ENCODE measurements around the gene CLCNKB.
A peak's percentile ranks its signal among the peaks of the same experiment; 100 is the strongest.

The CLCNKB gene

DNA sequence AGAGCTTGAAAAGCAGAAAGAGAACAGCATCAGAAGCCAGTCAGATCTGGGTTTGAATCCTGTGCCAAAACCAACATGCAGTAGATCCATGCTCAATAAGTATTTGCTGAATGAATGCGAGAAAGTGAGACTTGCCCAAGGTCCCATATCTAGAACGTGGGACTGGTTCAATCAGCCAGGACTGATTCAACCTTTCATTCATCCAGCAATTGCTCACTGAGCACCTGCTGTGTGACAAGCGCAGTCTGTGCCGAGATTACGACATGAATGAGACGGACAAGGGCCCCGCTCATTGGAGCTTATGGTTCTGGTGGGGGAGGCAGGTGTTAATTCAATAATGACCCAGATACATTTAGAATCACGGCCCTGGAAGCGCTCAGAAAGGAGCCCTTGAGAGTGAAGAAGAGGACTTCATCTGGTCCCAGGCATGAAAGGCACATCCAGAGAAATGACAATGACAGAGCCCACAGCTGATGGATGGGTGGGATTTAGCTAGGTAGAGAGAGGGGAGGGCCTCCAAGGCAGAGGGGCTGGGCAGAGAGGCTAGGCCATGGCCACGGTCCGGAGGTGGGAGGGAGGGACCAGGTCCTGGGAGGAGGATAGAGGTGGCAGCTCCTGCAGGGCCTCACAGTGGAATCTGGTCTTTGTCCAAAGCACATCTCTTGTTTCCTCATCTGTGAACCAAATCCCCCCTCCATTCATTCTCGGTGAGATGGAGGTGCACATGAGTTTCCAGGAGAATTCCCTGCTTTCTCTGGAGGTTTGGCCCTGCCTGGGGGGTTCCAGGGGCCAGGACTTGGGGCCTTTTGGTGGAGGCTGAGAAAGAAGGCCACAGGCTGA, 34.0 kb downstream of the CLCNKB start:
- no peak for DNase-seq

DNA sequence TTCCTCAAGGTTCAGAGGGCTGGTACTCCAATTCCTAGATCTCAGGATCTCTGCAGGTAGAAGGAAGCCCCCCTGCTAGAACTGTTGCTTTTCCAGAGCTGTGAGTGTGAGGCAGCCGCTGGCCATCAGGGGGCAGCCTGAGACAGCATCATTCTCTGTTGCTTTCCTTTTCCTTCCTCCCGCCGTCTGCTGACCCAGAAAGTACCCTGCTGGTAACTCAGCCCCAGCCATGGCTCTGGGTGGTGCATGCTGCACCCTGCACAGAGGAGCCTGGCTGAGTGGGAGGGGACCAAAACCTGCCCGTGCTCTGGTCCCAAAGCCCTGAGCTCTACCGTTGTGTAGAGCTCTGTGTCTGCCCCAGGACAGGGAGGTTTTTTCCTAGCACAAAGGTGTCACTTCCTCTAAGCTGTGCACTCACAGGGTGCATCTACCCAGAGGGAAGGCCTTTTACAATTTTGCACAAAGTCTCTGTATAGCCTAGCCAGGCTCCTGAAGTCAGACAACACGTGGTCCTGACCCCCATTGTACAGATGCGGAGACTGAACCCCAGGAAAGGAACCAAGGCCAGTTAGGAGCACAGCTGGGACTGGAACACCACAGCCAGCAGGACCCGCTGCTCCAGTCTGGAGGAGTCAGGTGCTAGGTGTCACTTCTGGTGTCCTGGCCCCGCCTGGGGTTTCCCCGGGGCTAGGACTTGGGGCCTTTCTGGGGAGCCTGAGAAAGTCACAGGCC, 35.5 kb downstream of the CLCNKB start:
- DNase-seq: peak; percentile 64

GRCh38 chr1:16080422-16081150, 37.0 kb downstream of the CLCNKB start:
- no peak for DNase-seq

DNA sequence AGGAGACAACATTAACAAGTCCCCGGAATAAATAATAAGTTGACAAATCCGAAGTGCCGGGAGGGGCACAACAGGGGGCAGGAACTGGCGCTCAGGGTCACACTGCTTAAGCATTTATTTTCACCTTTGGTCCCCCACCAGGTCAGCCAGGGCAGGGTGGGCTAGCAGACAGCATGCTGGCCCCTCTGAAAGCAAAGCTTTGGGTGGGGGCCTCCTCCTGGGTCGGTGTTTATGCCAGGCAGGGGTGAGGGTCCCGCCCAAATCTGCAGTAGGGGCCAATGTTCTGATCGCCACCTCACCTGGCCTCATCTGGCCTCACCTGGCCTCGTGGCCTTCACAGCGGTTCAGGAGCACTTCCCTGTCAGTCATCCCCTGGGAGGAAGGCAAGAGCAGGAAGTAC, 38.1 kb downstream of the CLCNKB start:
- no peak for DNase-seq

GRCh38 chr1:16082283-16083038, 38.9 kb downstream of the CLCNKB start:
- DNase-seq: peak; percentile 43

- no peak for DNase-seq
These were observed 39.9 kb downstream of the CLCNKB start for GRCh38 chr1:16083486-16083885.

- no peak for DNase-seq
These were observed 41.9 kb downstream of the CLCNKB start for GRCh38 chr1:16085522-16085921.

DNA sequence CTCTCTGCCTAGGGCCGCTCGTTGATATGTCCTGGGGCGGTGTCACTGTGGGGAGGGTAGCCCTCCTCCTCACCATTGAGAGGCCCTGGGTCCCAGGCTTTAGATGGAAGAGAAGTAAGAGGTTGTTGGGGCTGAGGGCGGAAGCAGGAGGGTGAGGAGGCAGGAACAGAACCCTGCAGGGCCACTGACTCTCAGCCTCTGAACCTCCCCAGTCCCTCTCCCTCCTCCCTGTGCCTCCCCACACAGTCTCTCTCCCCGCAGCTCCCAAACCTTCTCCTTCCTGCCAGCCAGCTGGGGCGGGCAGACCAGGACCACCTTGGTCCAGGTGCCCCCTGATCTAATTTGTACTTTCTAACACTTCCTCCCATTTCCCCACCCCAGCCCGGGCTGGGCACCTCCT, 44.2 kb downstream of the CLCNKB start:
- no peak for DNase-seq

- no peak for DNase-seq
These were observed 44.8 kb downstream of the CLCNKB start for GRCh38 chr1:16088351-16088911.

- DNase-seq: no peak
These were observed 45.4 kb downstream of the CLCNKB start for GRCh38 chr1:16088996-16089395.

DNA sequence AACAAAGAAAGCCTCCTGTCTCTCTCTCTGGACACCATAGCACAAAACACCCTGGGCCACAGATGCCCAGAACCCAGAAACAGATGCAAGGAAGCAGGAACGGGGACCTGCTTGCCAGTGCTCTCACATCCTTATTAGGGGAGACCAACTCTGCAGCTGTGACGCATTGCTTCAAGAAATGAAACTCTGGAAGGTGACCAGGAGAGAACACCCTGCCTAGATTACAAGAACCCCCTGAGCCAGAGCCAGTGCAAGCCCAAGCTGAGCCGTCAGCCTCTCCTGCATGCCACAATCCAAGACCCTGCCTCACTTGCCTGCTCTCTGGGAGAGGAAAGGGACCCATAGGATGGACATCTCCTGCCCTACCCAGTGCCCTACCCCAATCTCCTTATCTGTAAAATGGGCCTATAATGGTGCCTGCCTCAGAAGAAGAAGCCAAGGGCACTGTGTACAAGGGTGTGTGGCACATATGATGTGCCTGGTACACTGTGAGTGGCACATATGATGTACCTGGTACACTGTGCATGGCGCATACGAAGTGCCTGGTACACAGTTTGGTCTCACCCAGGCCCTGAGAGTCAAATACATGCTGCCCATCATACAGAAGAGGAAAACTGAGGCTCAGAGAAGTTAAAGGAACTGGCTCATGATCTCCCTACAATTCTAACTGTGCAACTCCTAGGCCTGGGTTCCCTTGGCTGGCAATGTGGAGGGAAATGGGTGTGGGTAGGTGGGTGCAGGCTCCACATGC, 46.7 kb downstream of the CLCNKB start:
- no peak for DNase-seq

DNA sequence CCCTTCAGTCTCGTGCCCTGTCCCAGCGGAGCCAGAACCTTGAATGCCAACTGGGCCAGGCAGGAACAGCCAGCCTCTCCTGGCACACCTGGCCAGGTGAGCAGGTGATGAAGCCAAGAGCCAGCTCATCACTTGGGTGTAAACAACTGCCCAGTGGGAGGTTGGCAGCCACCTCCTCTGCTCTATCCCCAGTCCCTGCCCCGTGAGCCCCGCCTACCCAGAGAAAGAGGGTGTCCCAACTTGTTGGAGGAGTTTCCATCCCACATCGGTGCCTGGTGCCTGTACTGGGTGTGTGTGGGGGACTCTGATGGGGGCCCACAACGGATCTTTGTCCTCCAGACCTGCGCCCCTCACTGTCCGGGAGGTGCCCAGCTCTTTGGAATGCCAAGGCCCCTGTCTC, 47.7 kb downstream of the CLCNKB start:
- no peak for DNase-seq

- DNase-seq: no peak
These were observed 48.7 kb downstream of the CLCNKB start for GRCh38 chr1:16092097-16092922.

- DNase-seq: no peak
These were observed 49.4 kb downstream of the CLCNKB start for GRCh38 chr1:16092923-16093511.

GRCh38 chr1:16093611-16094010, 50.0 kb downstream of the CLCNKB start:
- DNase-seq: no peak

DNA sequence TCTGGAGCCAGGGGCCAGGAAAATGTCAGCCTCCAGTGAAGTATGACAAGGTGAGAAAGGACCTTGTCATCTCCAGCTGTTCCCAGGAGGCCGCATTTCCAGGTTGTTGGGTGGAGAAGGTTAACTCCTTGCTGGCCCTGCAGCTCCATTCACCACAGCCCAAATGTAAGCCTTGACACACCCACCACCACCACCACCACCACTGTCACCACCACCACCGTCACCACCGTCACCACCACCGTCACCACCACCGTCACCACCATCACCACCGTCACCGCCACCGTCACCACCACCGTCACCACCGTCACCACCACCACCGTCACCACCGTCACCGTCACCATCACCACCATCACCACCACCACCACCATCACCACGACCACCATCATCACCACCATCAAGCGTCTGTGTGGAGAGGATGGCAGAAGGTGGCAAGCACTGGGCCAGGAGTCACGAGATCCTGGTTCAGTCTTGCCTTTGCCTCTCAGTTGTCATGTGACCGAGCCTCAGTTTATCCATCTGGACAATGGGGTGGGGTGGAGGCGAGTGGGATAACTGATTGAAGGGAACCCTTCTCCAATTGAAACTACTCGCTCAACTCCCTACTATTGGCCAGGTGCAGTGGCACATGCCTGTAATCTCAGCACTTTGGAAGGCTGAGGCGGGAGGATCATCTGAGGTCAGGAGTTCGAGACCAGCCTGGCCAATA, 51.0 kb downstream of the CLCNKB start:
- DNase-seq: no peak

GRCh38 chr1:16095447-16095846, 51.9 kb downstream of the CLCNKB start:
- DNase-seq: no peak

- DNase-seq: no peak
These were observed 55.8 kb downstream of the CLCNKB start for GRCh38 chr1:16099412-16099811.

DNA sequence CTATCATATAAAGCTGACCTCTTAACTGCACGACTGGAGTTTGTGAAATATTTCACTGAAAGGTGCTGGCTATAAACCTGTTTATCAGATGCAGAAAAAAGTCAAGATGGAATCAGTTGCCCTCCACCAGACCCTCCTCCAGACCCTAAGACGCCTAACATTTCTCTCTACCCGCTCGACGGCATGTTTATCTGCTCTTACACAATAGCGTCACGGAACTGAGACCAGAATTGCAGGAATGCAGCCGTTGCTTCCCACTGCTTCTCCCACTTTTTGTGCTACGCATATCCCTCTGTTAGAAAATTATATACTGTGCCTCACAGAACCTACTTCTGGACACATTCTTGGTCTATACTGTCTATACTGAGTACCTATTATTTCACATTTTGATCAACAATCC, 58.0 kb downstream of the CLCNKB start:
- DNase-seq: no peak

Data from activated CD4-positive, alpha-beta T cell treated with anti-CD3 and anti-CD28 coated beads for 1 hour (primary cell).